CD4-positive, alpha-beta T cell treated with Interleukin-6 at 100 ng/mL for 8 hours (primary cell): ENCODE data around the gene RGS9BP.
A peak's percentile ranks its signal among the peaks of the same experiment; 100 is the strongest.
"Not testable (repeated sequence)": the region's sequence is repeated elsewhere in the genome, so short reads cannot be mapped to it uniquely, and the experiment has no call there.

Source experiments
- DNase-seq: peaks from one replicate; pipeline ENCODE4 v3.0.0-alpha.2; 2020; ENCODE audit warnings: mixed read lengths, low spot score

Gene RGS9BP

GRCh38 chr19:32675720-32676185 lies at the start of gene RGS9BP:
Gene RGS9BP, plus strand, starts transcription at chr19:32675848. Its CDS starts 416 bp downstream, at chr19:32676264.
- peak; percentile 68 for DNase-seq

- no peak for DNase-seq
These were observed 48.7 kb upstream of the RGS9BP start for GRCh38 chr19:32626969-32627368.

GRCh38 chr19:32627714-32628270 lies 47.9 kb upstream of the RGS9BP start:
- no peak for DNase-seq

- DNase-seq: no peak
These were observed 45.3 kb upstream of the RGS9BP start for GRCh38 chr19:32630338-32630737.

- no peak for DNase-seq
These were observed 44.3 kb upstream of the RGS9BP start for GRCh38 chr19:32631381-32631780.

- no peak for DNase-seq
These were observed 38.2 kb upstream of the RGS9BP start for GRCh38 chr19:32637480-32637879.

GRCh38 chr19:32638625-32639024 lies 37.0 kb upstream of the RGS9BP start:
- DNase-seq: no peak

- peak; percentile 74 for DNase-seq
These were observed 32.9 kb upstream of the RGS9BP start for GRCh38 chr19:32642771-32643170.

- DNase-seq: no peak
These were observed 29.1 kb upstream of the RGS9BP start for GRCh38 chr19:32646556-32646955.

- no peak for DNase-seq
These were observed 28.3 kb upstream of the RGS9BP start for GRCh38 chr19:32647361-32647760.

GRCh38 chr19:32649751-32650150 lies 25.9 kb upstream of the RGS9BP start:
- no peak for DNase-seq

- no peak for DNase-seq
These were observed 25.0 kb upstream of the RGS9BP start for GRCh38 chr19:32650671-32651070.

- no peak for DNase-seq
These were observed 23.9 kb upstream of the RGS9BP start for GRCh38 chr19:32651729-32652140.

GRCh38 chr19:32652331-32652730 lies 23.3 kb upstream of the RGS9BP start:
- not testable (repeated sequence) for DNase-seq

- DNase-seq: no peak
These were observed 22.6 kb upstream of the RGS9BP start for GRCh38 chr19:32652894-32653598.

GRCh38 chr19:32653599-32653915 lies 22.1 kb upstream of the RGS9BP start:
- no peak for DNase-seq

GRCh38 chr19:32656379-32656778 lies 19.3 kb upstream of the RGS9BP start:
- not testable (repeated sequence) for DNase-seq

GRCh38 chr19:32658075-32658474 lies 17.6 kb upstream of the RGS9BP start:
- no peak for DNase-seq

- DNase-seq: no peak
These were observed 17.1 kb upstream of the RGS9BP start for GRCh38 chr19:32658527-32658926.

GRCh38 chr19:32661318-32661717 lies 14.3 kb upstream of the RGS9BP start:
- no peak for DNase-seq

GRCh38 chr19:32662186-32662585 lies 13.5 kb upstream of the RGS9BP start:
- DNase-seq: no peak

GRCh38 chr19:32666084-32666483 lies 9.6 kb upstream of the RGS9BP start:
- no peak for DNase-seq

GRCh38 chr19:32669310-32669709 lies 6.3 kb upstream of the RGS9BP start:
- no peak for DNase-seq
